ENCODE results near the gene C9orf78. TPM values are rescaled to one million over a fixed set of nuclear protein-coding genes. Genes with fewer than 3 reads are reported as not detected.

C9orf78 gene
- total and polyA plus RNA-seq, 4 donors: 31.1 to 84.2 (median 50.9) TPM

DNA sequence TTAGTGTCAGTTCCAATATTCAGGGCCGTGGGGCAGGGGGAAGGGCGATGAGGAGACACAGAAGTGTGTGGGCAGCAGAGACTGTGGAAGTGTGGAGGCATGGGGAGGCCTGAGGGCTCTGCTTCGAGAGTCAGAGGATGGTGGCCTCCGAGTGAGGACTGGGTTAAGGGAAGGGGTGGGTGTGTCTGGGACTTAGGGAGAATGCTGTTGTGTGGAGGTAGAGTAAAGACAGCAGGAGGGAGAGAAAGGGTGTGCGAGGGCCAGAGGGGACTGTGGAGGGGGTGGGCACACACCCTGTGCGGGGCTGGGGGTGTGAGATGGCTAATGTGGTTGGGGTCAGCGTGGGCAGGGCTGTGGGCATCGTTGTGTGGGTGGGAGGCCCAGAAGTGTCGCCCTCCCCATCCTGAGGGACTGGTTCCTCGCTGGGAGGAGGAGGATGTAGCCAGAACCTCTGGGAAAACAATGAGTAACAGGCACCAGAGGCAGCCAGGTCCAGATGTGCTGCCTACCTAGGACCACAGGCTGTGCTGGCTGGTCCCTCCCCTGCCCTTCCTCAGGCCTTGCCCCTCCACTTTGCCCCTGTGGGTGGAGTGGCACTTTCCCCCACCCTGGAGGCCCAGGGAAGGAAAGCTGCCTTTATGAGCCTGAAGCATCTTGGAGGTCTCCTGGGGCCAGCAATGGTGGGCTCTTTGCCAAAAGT is 4.4 kb upstream of the C9orf78 start:
- 90% methylated on average over 10 of the region's 10 CpGs for WGBS
- H3K9ac ChIP-seq (ENCODE audit: low read depth in 1 of 2, low read length in 2 of 2): no peak overlapping the region
- H3K9me3 ChIP-seq (ENCODE audit: control insufficient read depth in 4 of 4, low read length in 3 of 4): no peaks in the 10 kb centered on the region
- H3K4me3 ChIP-seq (ENCODE audit: low read depth in 1 of 3, low read length in 3 of 3): no peak overlapping the region
- no peaks in the 10 kb centered on the region for H3K27me3 ChIP-seq (ENCODE audit: control insufficient read depth in 4 of 4, insufficient read depth in 4 of 4, low read length in 3 of 4)
- DNase-seq (ENCODE audit: low spot score): no peak
- peaks cover 0 to 13% (median 11%) of the 10 kb centered on the region in 4 donors for H3K4me1 ChIP-seq (ENCODE audit: control insufficient read depth in 4 of 4, insufficient read depth in 4 of 4, low read length in 3 of 4)
- peaks cover 0 to 2% (median 0%) of the 10 kb centered on the region in 4 donors for H3K36me3 ChIP-seq (ENCODE audit: control insufficient read depth in 4 of 4, insufficient read depth in 3 of 4, low read depth in 1 of 4, low read length in 3 of 4)
- TF ChIP-seq JUND (IDR thresholded peaks at IDR 0.05) (no peak), YY1 (IDR thresholded peaks at IDR 0.05) (no peak), GABPA (IDR thresholded peaks at IDR 0.05 in 1 of 2, conservative IDR thresholded peaks at IDR 0.05 in 1 of 2) (no peak), TAF1 (conservative IDR thresholded peaks at IDR 0.05) (no peak), HNF4A (conservative IDR thresholded peaks at IDR 0.05) (no peak), SP1 (IDR thresholded peaks at IDR 0.05) (no peak), EGR1 (IDR thresholded peaks at IDR 0.05; ENCODE audit: low read depth in 2 of 2) (no peak), FOXA1 (IDR thresholded peaks at IDR 0.05) (no peak), RXRA (IDR thresholded peaks at IDR 0.05) (no peak), NR2F2 (IDR thresholded peaks at IDR 0.05) (no peak), FOXA2 (IDR thresholded peaks at IDR 0.05) (no peak), HNF4G (IDR thresholded peaks at IDR 0.05) (no peak), RAD21 (IDR thresholded peaks at IDR 0.05) (no peak)
- TF ChIP-seq, protein P1, sequence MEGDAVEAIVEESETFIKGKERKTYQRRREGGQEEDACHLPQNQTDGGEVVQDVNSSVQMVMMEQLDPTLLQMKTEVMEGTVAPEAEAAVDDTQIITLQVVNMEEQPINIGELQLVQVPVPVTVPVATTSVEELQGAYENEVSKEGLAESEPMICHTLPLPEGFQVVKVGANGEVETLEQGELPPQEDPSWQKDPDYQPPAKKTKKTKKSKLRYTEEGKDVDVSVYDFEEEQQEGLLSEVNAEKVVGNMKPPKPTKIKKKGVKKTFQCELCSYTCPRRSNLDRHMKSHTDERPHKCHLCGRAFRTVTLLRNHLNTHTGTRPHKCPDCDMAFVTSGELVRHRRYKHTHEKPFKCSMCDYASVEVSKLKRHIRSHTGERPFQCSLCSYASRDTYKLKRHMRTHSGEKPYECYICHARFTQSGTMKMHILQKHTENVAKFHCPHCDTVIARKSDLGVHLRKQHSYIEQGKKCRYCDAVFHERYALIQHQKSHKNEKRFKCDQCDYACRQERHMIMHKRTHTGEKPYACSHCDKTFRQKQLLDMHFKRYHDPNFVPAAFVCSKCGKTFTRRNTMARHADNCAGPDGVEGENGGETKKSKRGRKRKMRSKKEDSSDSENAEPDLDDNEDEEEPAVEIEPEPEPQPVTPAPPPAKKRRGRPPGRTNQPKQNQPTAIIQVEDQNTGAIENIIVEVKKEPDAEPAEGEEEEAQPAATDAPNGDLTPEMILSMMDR (IDR thresholded peaks at IDR 0.05; ENCODE audit: low read depth, low read length, missing input control): no peak
- TF ChIP-seq, protein P2, sequence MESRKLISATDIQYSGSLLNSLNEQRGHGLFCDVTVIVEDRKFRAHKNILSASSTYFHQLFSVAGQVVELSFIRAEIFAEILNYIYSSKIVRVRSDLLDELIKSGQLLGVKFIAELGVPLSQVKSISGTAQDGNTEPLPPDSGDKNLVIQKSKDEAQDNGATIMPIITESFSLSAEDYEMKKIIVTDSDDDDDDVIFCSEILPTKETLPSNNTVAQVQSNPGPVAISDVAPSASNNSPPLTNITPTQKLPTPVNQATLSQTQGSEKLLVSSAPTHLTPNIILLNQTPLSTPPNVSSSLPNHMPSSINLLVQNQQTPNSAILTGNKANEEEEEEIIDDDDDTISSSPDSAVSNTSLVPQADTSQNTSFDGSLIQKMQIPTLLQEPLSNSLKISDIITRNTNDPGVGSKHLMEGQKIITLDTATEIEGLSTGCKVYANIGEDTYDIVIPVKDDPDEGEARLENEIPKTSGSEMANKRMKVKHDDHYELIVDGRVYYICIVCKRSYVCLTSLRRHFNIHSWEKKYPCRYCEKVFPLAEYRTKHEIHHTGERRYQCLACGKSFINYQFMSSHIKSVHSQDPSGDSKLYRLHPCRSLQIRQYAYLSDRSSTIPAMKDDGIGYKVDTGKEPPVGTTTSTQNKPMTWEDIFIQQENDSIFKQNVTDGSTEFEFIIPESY (IDR thresholded peaks at IDR 0.05): no peak
- TF ChIP-seq, protein P3, sequence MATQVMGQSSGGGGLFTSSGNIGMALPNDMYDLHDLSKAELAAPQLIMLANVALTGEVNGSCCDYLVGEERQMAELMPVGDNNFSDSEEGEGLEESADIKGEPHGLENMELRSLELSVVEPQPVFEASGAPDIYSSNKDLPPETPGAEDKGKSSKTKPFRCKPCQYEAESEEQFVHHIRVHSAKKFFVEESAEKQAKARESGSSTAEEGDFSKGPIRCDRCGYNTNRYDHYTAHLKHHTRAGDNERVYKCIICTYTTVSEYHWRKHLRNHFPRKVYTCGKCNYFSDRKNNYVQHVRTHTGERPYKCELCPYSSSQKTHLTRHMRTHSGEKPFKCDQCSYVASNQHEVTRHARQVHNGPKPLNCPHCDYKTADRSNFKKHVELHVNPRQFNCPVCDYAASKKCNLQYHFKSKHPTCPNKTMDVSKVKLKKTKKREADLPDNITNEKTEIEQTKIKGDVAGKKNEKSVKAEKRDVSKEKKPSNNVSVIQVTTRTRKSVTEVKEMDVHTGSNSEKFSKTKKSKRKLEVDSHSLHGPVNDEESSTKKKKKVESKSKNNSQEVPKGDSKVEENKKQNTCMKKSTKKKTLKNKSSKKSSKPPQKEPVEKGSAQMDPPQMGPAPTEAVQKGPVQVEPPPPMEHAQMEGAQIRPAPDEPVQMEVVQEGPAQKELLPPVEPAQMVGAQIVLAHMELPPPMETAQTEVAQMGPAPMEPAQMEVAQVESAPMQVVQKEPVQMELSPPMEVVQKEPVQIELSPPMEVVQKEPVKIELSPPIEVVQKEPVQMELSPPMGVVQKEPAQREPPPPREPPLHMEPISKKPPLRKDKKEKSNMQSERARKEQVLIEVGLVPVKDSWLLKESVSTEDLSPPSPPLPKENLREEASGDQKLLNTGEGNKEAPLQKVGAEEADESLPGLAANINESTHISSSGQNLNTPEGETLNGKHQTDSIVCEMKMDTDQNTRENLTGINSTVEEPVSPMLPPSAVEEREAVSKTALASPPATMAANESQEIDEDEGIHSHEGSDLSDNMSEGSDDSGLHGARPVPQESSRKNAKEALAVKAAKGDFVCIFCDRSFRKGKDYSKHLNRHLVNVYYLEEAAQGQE (IDR thresholded peaks at IDR 0.05): no peak
- TF ChIP-seq, protein P4, sequence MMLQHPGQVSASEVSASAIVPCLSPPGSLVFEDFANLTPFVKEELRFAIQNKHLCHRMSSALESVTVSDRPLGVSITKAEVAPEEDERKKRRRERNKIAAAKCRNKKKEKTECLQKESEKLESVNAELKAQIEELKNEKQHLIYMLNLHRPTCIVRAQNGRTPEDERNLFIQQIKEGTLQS (IDR thresholded peaks at IDR 0.05): no peak
- TF ChIP-seq, protein P5, sequence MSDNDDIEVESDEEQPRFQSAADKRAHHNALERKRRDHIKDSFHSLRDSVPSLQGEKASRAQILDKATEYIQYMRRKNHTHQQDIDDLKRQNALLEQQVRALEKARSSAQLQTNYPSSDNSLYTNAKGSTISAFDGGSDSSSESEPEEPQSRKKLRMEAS (IDR thresholded peaks at IDR 0.05): no peak
- no peak overlapping the region for H3K27ac ChIP-seq (ENCODE audit: low read depth in 1 of 2, low read length in 2 of 2)

All from liver (tissue), 9 donors.